Stimulated activated CD8-positive, alpha-beta memory T cell treated with anti-CD3 and anti-CD28 coated beads, Interleukin-15, amount 100 ng/mL, for 48 hours (primary cell): ENCODE measurements around the gene GMEB1.
"Not testable (repeated sequence)": the region's sequence is repeated elsewhere in the genome, so short reads cannot be mapped to it uniquely, and the experiment has no call there.

Experiments used
- DNase-seq, 2 donors: peaks; one replicate each; pipeline ENCODE4 v3.0.0-alpha.2; 2020; ENCODE audit warnings: low read depth in 2 of 2

Gene GMEB1

GRCh38 chr1:28668191-28668955 lies at the start of gene GMEB1:
Gene GMEB1, plus strand, starts transcription at chr1:28668784. Its CDS starts 14,829 bp downstream, at chr1:28683613.
- DNase-seq = peak; percentile 84 to 89

- DNase-seq = no peak
Measured at GRCh38 chr1:28631713-28632112, 36.9 kb upstream of the GMEB1 start.

- DNase-seq = no peak
Measured at GRCh38 chr1:28632560-28632959, 36.0 kb upstream of the GMEB1 start.

- DNase-seq = peak in 1 of 2 donors; percentile 9
Measured at GRCh38 chr1:28640766-28641165, 27.8 kb upstream of the GMEB1 start.

- no peak for DNase-seq
Measured at GRCh38 chr1:28642056-28642846, 26.3 kb upstream of the GMEB1 start.

- peak; percentile 87 to 91 for DNase-seq
Measured at GRCh38 chr1:28642847-28643635, 25.5 kb upstream of the GMEB1 start, which contains the start of gene TAF12. Gene TAF12, minus strand, starts transcription at chr1:28643067. Its CDS starts 20,986 bp downstream, at chr1:28622081.

- no peak for DNase-seq
Measured at GRCh38 chr1:28644494-28644893, 24.1 kb upstream of the GMEB1 start.

GRCh38 chr1:28645406-28645805 lies 23.2 kb upstream of the GMEB1 start:
- not testable (repeated sequence) for DNase-seq

- DNase-seq = no peak
Measured at GRCh38 chr1:28646040-28646439, 22.5 kb upstream of the GMEB1 start.

- peak; percentile 83 to 86 for DNase-seq
Measured at GRCh38 chr1:28648008-28648473, 20.5 kb upstream of the GMEB1 start.

GRCh38 chr1:28648474-28649198 lies 19.9 kb upstream of the GMEB1 start, which contains the start of gene RNU11:
Gene RNU11, plus strand, starts transcription at chr1:28648600.
- peak; percentile 75 to 77 for DNase-seq

GRCh38 chr1:28653063-28653462 lies 15.5 kb upstream of the GMEB1 start:
- DNase-seq = not testable (repeated sequence)

- not testable (repeated sequence) for DNase-seq
Measured at GRCh38 chr1:28653870-28654269, 14.7 kb upstream of the GMEB1 start.

GRCh38 chr1:28655448-28656311 lies 12.9 kb upstream of the GMEB1 start:
- not testable (repeated sequence) for DNase-seq

GRCh38 chr1:28656335-28656734 lies 12.2 kb upstream of the GMEB1 start:
- no peak for DNase-seq

- no peak for DNase-seq
Measured at GRCh38 chr1:28663871-28664470, 4.6 kb upstream of the GMEB1 start.

GRCh38 chr1:28666806-28667205 lies 1.8 kb upstream of the GMEB1 start:
- DNase-seq = no peak

- peak in 1 of 2 donors; percentile 32 for DNase-seq
Measured at GRCh38 chr1:28668956-28669723, 556 bp downstream of the GMEB1 start.

GRCh38 chr1:28671254-28671780 lies 2.7 kb downstream of the GMEB1 start:
- DNase-seq = no peak
